HL-60 (cell line): ENCODE measurements around the gene SNX20.

Source experiments
- DNase-seq, 2 experiments: peaks; one replicate each; pipeline ENCODE4 v3.0.0-alpha.2; 2010 to 2020; ENCODE audit warnings: low read depth in 1 of 2, low spot score in 1 of 2
- H3K27ac ChIP-seq: fragments of 250-450 bp; sonication (Bioruptor Pico); replicated peaks from 2 replicates; pipeline ENCODE4 v1.5.1; 2020; ENCODE audit warnings: mild to moderate bottlenecking, moderate library complexity
- H3K27me3 ChIP-seq: fragments of 250-450 bp; sonication (Bioruptor Pico); 2 replicates; pipeline ENCODE4 v1.5.1; 2021; ENCODE audit warnings: mild to moderate bottlenecking, moderate library complexity; ENCODE audit not compliant: insufficient read depth, poor library complexity, severe bottlenecking
- H3K4me3 ChIP-seq: replicated peaks from 2 replicates; pipeline ENCODE4 v1.5.1; 2011; ENCODE audit warnings: mild to moderate bottlenecking, control low read depth, low read length; ENCODE audit not compliant: insufficient read depth
- GABPA ChIP-seq: IDR thresholded peaks from 2 replicates; pipeline ENCODE4 v1.6.1; 2012; ENCODE audit warnings: low read depth
- POLR2AphosphoS5 ChIP-seq: IDR thresholded peaks from 2 replicates; pipeline ENCODE4 v1.6.1; 2012; ENCODE audit warnings: low read depth
- SPI1 ChIP-seq: IDR thresholded peaks from 2 replicates; pipeline ENCODE4 v1.6.1; 2012; ENCODE audit warnings: low read depth, mild to moderate bottlenecking, borderline replicate concordance
- TF ChIP-seq, protein P1 (sequence below): IDR thresholded peaks from one replicate; pipeline ENCODE4 v1.5.1; 2011; ENCODE audit warnings: low read length, control low read depth, inconsistent platforms; ENCODE audit not compliant: insufficient read depth
- TF ChIP-seq, protein P2 (sequence below): IDR thresholded peaks from 2 replicates; pipeline ENCODE4 v1.6.1; 2012; ENCODE audit warnings: low read depth; ENCODE audit not compliant: insufficient replicate concordance

Gene SNX20

DNA sequence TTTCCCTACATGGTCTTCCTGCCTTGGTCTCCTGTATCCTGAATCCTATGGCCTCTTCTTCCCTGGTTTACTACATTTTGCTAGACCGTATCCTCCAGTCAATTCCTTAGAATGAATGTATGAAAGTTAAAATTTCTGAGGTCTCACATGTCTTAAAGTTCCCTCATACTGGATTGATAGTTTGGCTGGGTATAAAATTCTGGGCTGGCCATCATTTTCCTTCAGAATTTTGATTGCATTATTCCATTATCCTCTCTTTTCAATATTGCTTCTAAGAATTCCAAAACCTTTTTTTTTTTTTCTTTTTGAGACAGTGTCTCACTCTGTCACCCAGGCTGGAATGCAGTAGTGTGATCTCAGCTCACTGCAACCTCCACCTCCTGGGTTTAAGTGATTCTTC, 23.1 kb upstream of the SNX20 start:
- no peak for TF ChIP-seq GABPA
- TF ChIP-seq, protein P1, sequence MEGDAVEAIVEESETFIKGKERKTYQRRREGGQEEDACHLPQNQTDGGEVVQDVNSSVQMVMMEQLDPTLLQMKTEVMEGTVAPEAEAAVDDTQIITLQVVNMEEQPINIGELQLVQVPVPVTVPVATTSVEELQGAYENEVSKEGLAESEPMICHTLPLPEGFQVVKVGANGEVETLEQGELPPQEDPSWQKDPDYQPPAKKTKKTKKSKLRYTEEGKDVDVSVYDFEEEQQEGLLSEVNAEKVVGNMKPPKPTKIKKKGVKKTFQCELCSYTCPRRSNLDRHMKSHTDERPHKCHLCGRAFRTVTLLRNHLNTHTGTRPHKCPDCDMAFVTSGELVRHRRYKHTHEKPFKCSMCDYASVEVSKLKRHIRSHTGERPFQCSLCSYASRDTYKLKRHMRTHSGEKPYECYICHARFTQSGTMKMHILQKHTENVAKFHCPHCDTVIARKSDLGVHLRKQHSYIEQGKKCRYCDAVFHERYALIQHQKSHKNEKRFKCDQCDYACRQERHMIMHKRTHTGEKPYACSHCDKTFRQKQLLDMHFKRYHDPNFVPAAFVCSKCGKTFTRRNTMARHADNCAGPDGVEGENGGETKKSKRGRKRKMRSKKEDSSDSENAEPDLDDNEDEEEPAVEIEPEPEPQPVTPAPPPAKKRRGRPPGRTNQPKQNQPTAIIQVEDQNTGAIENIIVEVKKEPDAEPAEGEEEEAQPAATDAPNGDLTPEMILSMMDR, result no peak
- TF ChIP-seq SPI1, result no peak
- no peak for TF ChIP-seq POLR2AphosphoS5
- TF ChIP-seq, protein P2, sequence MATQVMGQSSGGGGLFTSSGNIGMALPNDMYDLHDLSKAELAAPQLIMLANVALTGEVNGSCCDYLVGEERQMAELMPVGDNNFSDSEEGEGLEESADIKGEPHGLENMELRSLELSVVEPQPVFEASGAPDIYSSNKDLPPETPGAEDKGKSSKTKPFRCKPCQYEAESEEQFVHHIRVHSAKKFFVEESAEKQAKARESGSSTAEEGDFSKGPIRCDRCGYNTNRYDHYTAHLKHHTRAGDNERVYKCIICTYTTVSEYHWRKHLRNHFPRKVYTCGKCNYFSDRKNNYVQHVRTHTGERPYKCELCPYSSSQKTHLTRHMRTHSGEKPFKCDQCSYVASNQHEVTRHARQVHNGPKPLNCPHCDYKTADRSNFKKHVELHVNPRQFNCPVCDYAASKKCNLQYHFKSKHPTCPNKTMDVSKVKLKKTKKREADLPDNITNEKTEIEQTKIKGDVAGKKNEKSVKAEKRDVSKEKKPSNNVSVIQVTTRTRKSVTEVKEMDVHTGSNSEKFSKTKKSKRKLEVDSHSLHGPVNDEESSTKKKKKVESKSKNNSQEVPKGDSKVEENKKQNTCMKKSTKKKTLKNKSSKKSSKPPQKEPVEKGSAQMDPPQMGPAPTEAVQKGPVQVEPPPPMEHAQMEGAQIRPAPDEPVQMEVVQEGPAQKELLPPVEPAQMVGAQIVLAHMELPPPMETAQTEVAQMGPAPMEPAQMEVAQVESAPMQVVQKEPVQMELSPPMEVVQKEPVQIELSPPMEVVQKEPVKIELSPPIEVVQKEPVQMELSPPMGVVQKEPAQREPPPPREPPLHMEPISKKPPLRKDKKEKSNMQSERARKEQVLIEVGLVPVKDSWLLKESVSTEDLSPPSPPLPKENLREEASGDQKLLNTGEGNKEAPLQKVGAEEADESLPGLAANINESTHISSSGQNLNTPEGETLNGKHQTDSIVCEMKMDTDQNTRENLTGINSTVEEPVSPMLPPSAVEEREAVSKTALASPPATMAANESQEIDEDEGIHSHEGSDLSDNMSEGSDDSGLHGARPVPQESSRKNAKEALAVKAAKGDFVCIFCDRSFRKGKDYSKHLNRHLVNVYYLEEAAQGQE, result no peak
- Histone ChIP-seq H3K27ac (no peak overlapping the region), H3K27me3 (no peaks in the 10 kb centered on the region), H3K4me3 (no peak overlapping the region)
- DNase-seq, result no peak

DNA sequence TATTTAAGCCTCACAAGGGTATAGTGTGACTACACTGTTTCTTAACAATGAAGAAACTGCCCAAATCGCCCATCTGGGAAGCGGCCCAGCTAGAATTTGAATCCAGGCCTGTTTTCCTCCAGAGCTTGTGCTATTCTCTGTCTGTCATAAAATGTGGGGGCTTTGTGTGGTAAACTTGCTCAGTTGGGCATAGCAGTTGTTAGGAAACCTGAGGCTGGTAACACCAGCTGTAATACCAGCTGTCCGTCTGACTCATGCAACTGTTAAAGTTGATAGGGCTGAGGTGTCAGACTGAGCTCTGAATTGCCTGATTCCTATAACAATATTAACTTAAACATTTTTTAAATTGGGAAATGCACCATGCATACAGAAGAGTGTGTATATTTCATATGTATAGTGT, 21.6 kb upstream of the SNX20 start:
- Histone ChIP-seq H3K4me3 (no peak overlapping the region), H3K27ac (no peak overlapping the region; the same call in 1 of the 2 replicates), H3K27me3 (no peaks in the 10 kb centered on the region)
- DNase-seq, result peak in 1 of 2 experiments; percentile 23
- TF ChIP-seq SPI1 (no peak), POLR2AphosphoS5 (no peak), GABPA (no peak)
- TF ChIP-seq, protein P2, result no peak
- TF ChIP-seq, protein P1, result no peak

DNA sequence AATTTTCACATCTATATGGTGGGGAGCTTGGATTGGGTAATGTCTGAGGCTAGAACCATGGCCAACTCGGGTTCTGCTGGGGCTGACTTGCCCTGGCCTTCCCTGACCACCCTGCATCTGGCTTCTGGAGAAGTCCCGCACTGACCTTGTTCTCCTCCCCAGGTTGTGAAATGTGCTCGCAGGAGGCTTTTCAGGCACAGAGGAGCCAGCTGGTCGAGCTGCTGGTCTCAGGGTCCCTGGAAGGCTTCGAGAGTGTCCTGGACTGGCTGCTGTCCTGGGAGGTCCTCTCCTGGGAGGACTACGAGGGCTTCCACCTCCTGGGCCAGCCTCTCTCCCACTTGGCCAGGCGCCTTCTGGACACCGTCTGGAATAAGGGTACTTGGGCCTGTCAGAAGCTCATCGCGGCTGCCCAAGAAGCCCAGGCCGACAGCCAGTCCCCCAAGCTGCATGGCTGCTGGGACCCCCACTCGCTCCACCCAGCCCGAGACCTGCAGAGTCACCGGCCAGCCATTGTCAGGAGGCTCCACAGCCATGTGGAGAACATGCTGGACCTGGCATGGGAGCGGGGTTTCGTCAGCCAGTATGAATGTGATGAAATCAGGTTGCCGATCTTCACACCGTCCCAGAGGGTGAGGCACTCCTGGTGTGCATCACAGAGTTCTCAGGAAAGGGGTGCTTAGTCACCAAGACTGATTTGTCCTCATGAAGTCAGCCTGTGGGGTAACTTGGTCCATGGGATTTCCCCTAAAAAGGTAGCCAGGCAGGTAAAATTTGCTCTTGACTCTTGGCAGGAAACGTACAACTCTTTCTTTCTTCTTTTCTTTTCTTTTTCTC, 18.4 kb upstream of the SNX20 start:
- Histone ChIP-seq H3K27ac (no peak overlapping the region), H3K27me3 (no peaks in the 10 kb centered on the region), H3K4me3 (no peak overlapping the region)
- TF ChIP-seq POLR2AphosphoS5 (no peak), SPI1 (no peak), GABPA (no peak)
- TF ChIP-seq, protein P1, result no peak
- peak; percentile 52 to 82 for DNase-seq
